Mesenchymal stem cell (in vitro differentiated cells and primary cell): ENCODE data around the gene RADX.

Source experiments
- DNase-seq: peaks from one replicate; pipeline ENCODE4 v3.0.0-alpha.2; 2013
- H2AFZ ChIP-seq: one replicate; pipeline ENCODE4 v1.6.1; 2013; ENCODE audit warnings: low read depth, mild to moderate bottlenecking, control low read depth, inconsistent platforms, low read length, moderate library complexity
- H2AK5ac ChIP-seq: 2 replicates; pipeline ENCODE4 v1.6.1; 2013; ENCODE audit warnings: low read length, moderate library complexity, mild to moderate bottlenecking, inconsistent platforms; ENCODE audit not compliant: severe bottlenecking
- H2BK120ac ChIP-seq: one replicate; pipeline ENCODE4 v1.6.1; 2013; ENCODE audit warnings: low read depth, mild to moderate bottlenecking, inconsistent platforms, low read length, moderate library complexity
- H2BK12ac ChIP-seq, 2 experiments: one replicate each; pipeline ENCODE4 v1.6.1; 2013; ENCODE audit warnings: inconsistent platforms in 2 of 2, low read length in 2 of 2, mild to moderate bottlenecking in 2 of 2, moderate library complexity in 2 of 2, control low read depth in 1 of 2
- H2BK15ac ChIP-seq: one replicate; pipeline ENCODE4 v1.6.1; 2013; ENCODE audit warnings: mild to moderate bottlenecking, low read depth, inconsistent platforms; ENCODE audit not compliant: poor library complexity, severe bottlenecking
- H2BK5ac ChIP-seq: 2 replicates; pipeline ENCODE4 v1.6.1; 2013; ENCODE audit warnings: low read depth, mild to moderate bottlenecking, low read length, control low read depth, inconsistent platforms; ENCODE audit not compliant: poor library complexity, severe bottlenecking
- H3K14ac ChIP-seq, 2 experiments: one replicate each; pipeline ENCODE4 v1.6.1; 2013; ENCODE audit warnings: inconsistent platforms in 2 of 2, low read length in 2 of 2, control low read depth in 1 of 2, mild to moderate bottlenecking in 1 of 2, moderate library complexity in 1 of 2
- H3K18ac ChIP-seq, 2 experiments: one replicate each; pipeline ENCODE4 v1.6.1; 2013; ENCODE audit warnings: inconsistent platforms in 2 of 2, low read length in 2 of 2, control low read depth in 1 of 2, low read depth in 1 of 2, mild to moderate bottlenecking in 1 of 2
- H3K23ac ChIP-seq, 2 experiments: one replicate each; pipeline ENCODE4 v1.6.1; 2013; ENCODE audit warnings: inconsistent platforms in 2 of 2, low read length in 2 of 2, mild to moderate bottlenecking in 2 of 2, moderate library complexity in 2 of 2, control low read depth in 1 of 2
- H3K27ac ChIP-seq: 2 replicates; pipeline ENCODE4 v1.5.1; 2013; ENCODE audit warnings: mild to moderate bottlenecking, moderate library complexity, low read length, control low read depth, inconsistent platforms; ENCODE audit not compliant: poor library complexity, severe bottlenecking
- H3K27me3 ChIP-seq, 2 experiments: 2 replicates each; pipeline versions ENCODE4 v1.6.1 to v1.7.0; 2013; ENCODE audit warnings: low read length in 2 of 2, mild to moderate bottlenecking in 2 of 2, moderate library complexity in 2 of 2, control low read depth in 1 of 2, inconsistent platforms in 1 of 2; ENCODE audit not compliant: control insufficient read depth in 1 of 2, insufficient read depth in 1 of 2
- H3K36me3 ChIP-seq, 2 experiments: 2 replicates each; pipeline versions ENCODE4 v1.6.1 to v1.7.0; 2013; ENCODE audit warnings: low read length in 2 of 2, control low read depth in 1 of 2, inconsistent platforms in 1 of 2, low read depth in 1 of 2, mild to moderate bottlenecking in 1 of 2; ENCODE audit not compliant: insufficient read depth in 2 of 2, control insufficient read depth in 1 of 2
- H3K4ac ChIP-seq, 2 experiments: one replicate each; pipeline ENCODE4 v1.6.1; 2013; ENCODE audit warnings: inconsistent platforms in 2 of 2, low read length in 2 of 2, mild to moderate bottlenecking in 2 of 2, moderate library complexity in 2 of 2, control low read depth in 1 of 2, low read depth in 1 of 2
- H3K4me1 ChIP-seq: 2 replicates; pipeline ENCODE4 v1.6.1; 2013; ENCODE audit warnings: low read depth, low read length, control low read depth; ENCODE audit not compliant: control insufficient read depth, insufficient read depth
- H3K4me2 ChIP-seq: 2 replicates; pipeline ENCODE4 v1.6.1; 2013; ENCODE audit warnings: low read length, mild to moderate bottlenecking, inconsistent platforms; ENCODE audit not compliant: poor library complexity, severe bottlenecking
- H3K4me3 ChIP-seq, 2 experiments: 2 replicates each; pipeline versions ENCODE4 v1.5.1 to v1.7.0; 2013; ENCODE audit warnings: low read length in 2 of 2, mild to moderate bottlenecking in 2 of 2, control low read depth in 1 of 2, low read depth in 1 of 2; ENCODE audit not compliant: insufficient read depth in 1 of 2
- H3K79me1 ChIP-seq: replicated peaks from 2 replicates; pipeline ENCODE4 v1.6.1; 2013; ENCODE audit warnings: mild to moderate bottlenecking, control low read depth, low read length, inconsistent platforms; ENCODE audit not compliant: poor library complexity, severe bottlenecking
- H3K9ac ChIP-seq: 2 replicates; pipeline ENCODE4 v1.7.0; 2013; ENCODE audit warnings: mild to moderate bottlenecking, low read length, moderate library complexity
- H3K9me3 ChIP-seq: 2 replicates; pipeline ENCODE4 v1.7.0; 2013; ENCODE audit warnings: mild to moderate bottlenecking, low read length; ENCODE audit not compliant: control insufficient read depth
- H4K8ac ChIP-seq: one replicate; pipeline ENCODE4 v1.6.1; 2013; ENCODE audit warnings: inconsistent platforms, mild to moderate bottlenecking, low read length, moderate library complexity
- H4K91ac ChIP-seq: one replicate; pipeline ENCODE4 v1.6.1; 2013; ENCODE audit warnings: mild to moderate bottlenecking, low read length, inconsistent platforms
- WGBS: methylation state at CpG from one replicate; pipeline ENCODE4 v1.1.7; 2013; ENCODE audit warnings: mixed read lengths; 5-methylcytosine and 5-hydroxymethylcytosine counted together

Gene RADX

GRCh38 chrX:106606571-106606970 is 5.2 kb upstream of the RADX start:
- Histone ChIP-seq H3K9ac (no peak overlapping the region), H2BK120ac (no peak overlapping the region), H3K27ac (no peak overlapping the region), H4K8ac (no peak overlapping the region), H2BK15ac (no peak overlapping the region), H3K18ac (no peak overlapping the region), H3K14ac (no peak overlapping the region), H3K9me3 (peaks cover 3% of the 10 kb centered on the region), H3K4me2 (no peak overlapping the region), H2AFZ (no peak overlapping the region), H2BK12ac (no peak overlapping the region), H3K4me3 (no peak overlapping the region), H2BK5ac (no peak overlapping the region), H4K91ac (no peak overlapping the region), H3K36me3 (no peaks in the 10 kb centered on the region), H3K79me1 (no peaks in the 10 kb centered on the region), H3K4me1 (no peaks in the 10 kb centered on the region), H3K23ac (no peak overlapping the region), H3K4ac (no peak overlapping the region), H3K27me3 (peaks cover 0 to 7% of the 10 kb centered on the region in 2 experiments), H2AK5ac (no peak overlapping the region)
- whole genome bisulfite sequencing, result no CpG with 5 or more reads among the region's 1 CpG
- DNase-seq, result no peak

GRCh38 chrX:106608016-106608415 is 3.8 kb upstream of the RADX start:
- H3K27ac ChIP-seq, result no peak overlapping the region
- H3K36me3 ChIP-seq, result no peaks in the 10 kb centered on the region
- peaks cover 0 to 18% of the 10 kb centered on the region in 2 experiments for H3K27me3 ChIP-seq
- no peak overlapping the region for H3K4me3 ChIP-seq
- 42% methylated on average over 3 of the region's 6 CpGs for WGBS
- no peaks in the 10 kb centered on the region for H3K79me1 ChIP-seq
- H2BK5ac ChIP-seq, result no peak overlapping the region
- H3K9me3 ChIP-seq, result no peaks in the 10 kb centered on the region
- no peak overlapping the region for H4K91ac ChIP-seq
- no peak overlapping the region for H3K18ac ChIP-seq
- H3K23ac ChIP-seq, result no peak overlapping the region
- H3K9ac ChIP-seq, result no peak overlapping the region
- DNase-seq, result no peak
- H3K14ac ChIP-seq, result no peak overlapping the region
- H3K4ac ChIP-seq, result no peak overlapping the region
- H3K4me2 ChIP-seq, result no peak overlapping the region
- H2BK120ac ChIP-seq, result no peak overlapping the region
- H2AFZ ChIP-seq, result no peak overlapping the region
- H3K4me1 ChIP-seq, result peaks cover 2% of the 10 kb centered on the region
- no peak overlapping the region for H2BK12ac ChIP-seq
- no peak overlapping the region for H4K8ac ChIP-seq
- H2BK15ac ChIP-seq, result no peak overlapping the region
- no peak overlapping the region for H2AK5ac ChIP-seq

GRCh38 chrX:106611317-106611678 is 480 bp upstream of the RADX start:
- Histone ChIP-seq H2BK15ac (no peak overlapping the region), H3K4me2 (peak overlapping the region; percentile 69), H2BK120ac (no peak overlapping the region), H3K18ac (no peak overlapping the region), H3K9ac (peak overlapping the region; percentile 78), H3K27ac (no peak overlapping the region), H3K23ac (no peak overlapping the region), H4K91ac (no peak overlapping the region), H2AK5ac (no peak overlapping the region), H2BK12ac (no peak overlapping the region), H3K27me3 (peaks cover 0 to 26% of the 10 kb centered on the region in 2 experiments), H3K36me3 (no peaks in the 10 kb centered on the region), H3K14ac (no peak overlapping the region), H3K4me1 (peaks cover 2% of the 10 kb centered on the region), H2BK5ac (no peak overlapping the region), H4K8ac (no peak overlapping the region), H3K79me1 (no peaks in the 10 kb centered on the region), H3K4ac (no peak overlapping the region), H2AFZ (no peak overlapping the region), H3K9me3 (no peaks in the 10 kb centered on the region), H3K4me3 (peak overlapping the region; percentile 62 to 79)
- no peak for DNase-seq
- WGBS, result 83% methylated on average over 1 of the region's 1 CpG

GRCh38 chrX:106612393-106612763 is 600 bp downstream of the RADX start:
- WGBS, result 3% methylated on average over 6 of the region's 8 CpGs
- H4K8ac ChIP-seq, result no peak overlapping the region

More at GRCh38 chrX:106612393-106612763, 600 bp downstream of the RADX start:
- Histone ChIP-seq H2BK12ac (no peak overlapping the region), H3K9me3 (no peaks in the 10 kb centered on the region), H2AFZ (peak overlapping the region; percentile 93), H3K9ac (peak overlapping the region; percentile 78), H3K36me3 (no peaks in the 10 kb centered on the region), H3K27ac (no peak overlapping the region), H2AK5ac (no peak overlapping the region), H3K18ac (peak overlapping the region in 1 of 2 experiments; percentile 34), H3K14ac (no peak overlapping the region), H3K79me1 (no peaks in the 10 kb centered on the region), H3K23ac (no peak overlapping the region), H3K4ac (no peak overlapping the region), H2BK120ac (no peak overlapping the region), H3K4me1 (peaks cover 2% of the 10 kb centered on the region), H2BK5ac (no peak overlapping the region), H4K91ac (no peak overlapping the region), H3K27me3 (peaks cover 0 to 26% of the 10 kb centered on the region in 2 experiments), H2BK15ac (no peak overlapping the region), H3K4me3 (peak overlapping the region in 1 of 2 experiments; percentile 79), H3K4me2 (peak overlapping the region; percentile 69)
- DNase-seq, result peak; percentile 6
